ENCODE data around the gene HOPX.

DNA sequence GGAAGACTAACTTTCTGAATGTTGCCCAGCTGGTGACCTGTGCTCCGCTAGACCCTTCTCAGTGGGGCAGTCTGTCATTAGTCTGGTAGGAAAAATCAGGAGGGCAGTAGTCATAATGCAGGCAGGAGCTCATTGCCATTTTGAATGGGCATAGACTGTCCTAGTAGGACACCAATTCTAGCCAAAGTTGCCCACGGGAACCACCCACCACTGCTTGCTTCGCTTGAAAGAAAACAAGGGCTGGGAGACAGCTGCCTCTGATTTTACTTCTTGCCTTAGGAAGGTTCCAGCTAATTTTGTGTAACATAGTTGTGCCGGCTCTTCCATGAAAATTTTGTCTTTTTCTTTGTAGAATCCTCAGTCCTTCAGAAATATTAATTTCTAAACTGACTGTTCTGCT lies 23.3 kb downstream of the HOPX start:
- TF ChIP-seq CTCF (IDR thresholded peaks at IDR 0.05): no peak
- no peak for TF ChIP-seq ZFX (IDR thresholded peaks at IDR 0.05; ENCODE audit: borderline replicate concordance)
